Measurements from ENCODE around the gene MYBPHL. TPM values are rescaled to one million over a fixed set of nuclear protein-coding genes. Genes with fewer than 3 reads are reported as not detected.

The MYBPHL gene
- total RNA-seq, 4 donors from 2014 or later, result 0.76 TPM; not detected in 3

GRCh38 chr1:109316506-109316905 lies 9.7 kb upstream of the MYBPHL start:
- TF ChIP-seq CTCF (IDR thresholded peaks at IDR 0.05) (no peak), POLR2A (IDR thresholded peaks at IDR 0.05) (no peak)
- Histone ChIP-seq H3K9me3 (no peaks in the 10 kb centered on the region), H3K36me3 (no peaks in the 10 kb centered on the region), H3K27ac (no peak overlapping the region), H3K27me3 (no peaks in the 10 kb centered on the region), H3K4me1 (no peaks in the 10 kb centered on the region), H3K4me3 (no peak overlapping the region)
- intact Hi-C loops (cut with DNase I; ENCODE audit: low total_unique reads), result no loop called here
- DNase-seq, result no peak

DNA sequence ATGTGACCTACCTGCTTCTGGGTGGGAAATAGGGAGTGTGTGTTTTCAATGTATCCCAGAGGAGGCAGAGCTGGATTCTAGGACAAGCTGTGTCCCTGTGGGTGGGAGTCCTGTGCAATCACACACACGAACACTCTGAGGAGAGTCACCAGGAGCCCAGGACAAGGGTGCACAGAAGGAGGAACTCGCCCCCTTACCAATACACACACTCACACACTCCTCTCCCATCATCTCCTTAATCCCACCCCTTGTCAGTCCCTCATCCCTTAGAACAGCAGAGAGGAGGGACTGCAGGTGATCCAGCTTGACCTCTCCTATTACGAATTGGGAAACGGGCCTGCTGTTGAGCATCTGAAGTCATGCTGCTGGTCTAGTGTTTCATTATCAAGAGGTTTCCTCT lies 8.5 kb upstream of the MYBPHL start:
- no peaks in the 10 kb centered on the region for H3K27me3 ChIP-seq

GRCh38 chr1:109314795-109315194 lies 8.0 kb upstream of the MYBPHL start:
- H3K9me3 ChIP-seq, result no peaks in the 10 kb centered on the region
- H3K27ac ChIP-seq, result no peak overlapping the region
- DNase-seq, result no peak
- intact Hi-C loops (cut with DNase I; ENCODE audit: low total_unique reads), result no loop called here
- TF ChIP-seq POLR2A (IDR thresholded peaks at IDR 0.05), result no peak
- no peak for TF ChIP-seq CTCF (IDR thresholded peaks at IDR 0.05)
- H3K36me3 ChIP-seq, result no peaks in the 10 kb centered on the region
- H3K4me1 ChIP-seq, result no peaks in the 10 kb centered on the region
- H3K27me3 ChIP-seq, result no peaks in the 10 kb centered on the region
- H3K4me3 ChIP-seq, result no peak overlapping the region

More for the DNA sequence above, 8.5 kb upstream of the MYBPHL start:
- no peak overlapping the region for H3K27ac ChIP-seq
- TF ChIP-seq POLR2A (IDR thresholded peaks at IDR 0.05) (no peak), CTCF (IDR thresholded peaks at IDR 0.05) (no peak)
- no peaks in the 10 kb centered on the region for H3K36me3 ChIP-seq
- DNase-seq, result no peak
- intact Hi-C loops (cut with DNase I; ENCODE audit: low total_unique reads), result no loop called here
- H3K4me3 ChIP-seq, result no peak overlapping the region
- no peaks in the 10 kb centered on the region for H3K9me3 ChIP-seq
- no peaks in the 10 kb centered on the region for H3K4me1 ChIP-seq

GRCh38 chr1:109312978-109313775 lies 6.4 kb upstream of the MYBPHL start:
- no peak for TF ChIP-seq CTCF (IDR thresholded peaks at IDR 0.05)
- no peak for TF ChIP-seq POLR2A (IDR thresholded peaks at IDR 0.05)
- H3K4me1 ChIP-seq, result no peaks in the 10 kb centered on the region
- no peaks in the 10 kb centered on the region for H3K9me3 ChIP-seq
- intact Hi-C loops (cut with DNase I; ENCODE audit: low total_unique reads), result no loop called here
- no peak for DNase-seq
- H3K4me3 ChIP-seq, result no peak overlapping the region
- H3K36me3 ChIP-seq, result no peaks in the 10 kb centered on the region
- no peak overlapping the region for H3K27ac ChIP-seq
- H3K27me3 ChIP-seq, result no peaks in the 10 kb centered on the region

- no peak for DNase-seq
- H3K36me3 ChIP-seq, result no peaks in the 10 kb centered on the region
- H3K27me3 ChIP-seq, result no peaks in the 10 kb centered on the region
- no peaks in the 10 kb centered on the region for H3K9me3 ChIP-seq
- no peak overlapping the region for H3K4me3 ChIP-seq
- no peaks in the 10 kb centered on the region for H3K4me1 ChIP-seq
- TF ChIP-seq CTCF (IDR thresholded peaks at IDR 0.05), result no peak
- no peak for TF ChIP-seq POLR2A (IDR thresholded peaks at IDR 0.05)
- intact Hi-C loops (cut with DNase I; ENCODE audit: low total_unique reads), result no loop called here
- H3K27ac ChIP-seq, result no peak overlapping the region
These were observed 5.4 kb upstream of the MYBPHL start for GRCh38 chr1:109312246-109312645.

All from uterus (tissue), 4 donors.